Sigmoid colon (tissue), 7 donors: ENCODE data around the gene FLOT2. TPM values are rescaled to one million over a fixed set of nuclear protein-coding genes. Genes with fewer than 3 reads are reported as not detected.

Experiments
- DNase-seq: peaks from one replicate; pipeline ENCODE4 v3.0.0-alpha.2; 2019
- H3K27ac ChIP-seq, 4 donors: fragments of 200-600 bp; sonication (generic); one replicate each; pipeline ENCODE4 v1.5.1; 2016 to 2019; ENCODE audit warnings: mild to moderate bottlenecking in 1 of 4
- H3K27me3 ChIP-seq, 3 donors: fragments of 200-600 bp; sonication (generic); one replicate each; pipeline ENCODE4 v1.5.1; 2019; ENCODE audit warnings: mild to moderate bottlenecking in 1 of 3
- H3K36me3 ChIP-seq, 4 donors: fragments of 200-600 bp; sonication (generic); one replicate each; pipeline ENCODE4 v1.5.1; 2016 to 2019
- H3K4me1 ChIP-seq, 4 donors: fragments of 200-600 bp; sonication (generic); one replicate each; pipeline ENCODE4 v1.5.1; 2017 to 2019
- H3K4me3 ChIP-seq, 4 donors: fragments of 200-600 bp; sonication (generic); one replicate each; pipeline ENCODE4 v1.5.1; 2017 to 2019; ENCODE audit warnings: mild to moderate bottlenecking in 2 of 4, moderate library complexity in 1 of 4
- H3K9me3 ChIP-seq, 4 donors: fragments of 200-600 bp in 3 of 4; sonication (generic) in 3 of 4; one replicate each; pipeline versions ENCODE4 v1.5.1 to v1.6.1; 2013 to 2019
- EP300 ChIP-seq, 4 donors: sonication (generic); formaldehyde crosslinking; IDR thresholded peaks; one replicate each; pipeline ENCODE4 v1.6.1; 2017; ENCODE audit warnings: antibody characterized with exemption in 4 of 4
- POLR2A ChIP-seq, 2 donors: fragments of 450-650 bp; IDR thresholded peaks; one replicate each; pipeline ENCODE4 v1.6.1; 2016; ENCODE audit warnings: antibody characterized with exemption in 2 of 2, mild to moderate bottlenecking in 2 of 2, moderate library complexity in 2 of 2
- POLR2AphosphoS5 ChIP-seq, 4 donors: sonication (generic); formaldehyde crosslinking; IDR thresholded peaks; one replicate each; pipeline ENCODE4 v1.6.1; 2017; ENCODE audit warnings: antibody characterized with exemption in 4 of 4
- WGBS, 2 donors: extraction: QIAGEN DNeasy Blood & Tissue Kit; methylation state at CpG; one replicate each; pipeline ENCODE4 v1.1.7; 2013; 5-methylcytosine and 5-hydroxymethylcytosine counted together
- intact Hi-C: fragments of 100-400 bp; cut with DNase I; formaldehyde crosslinking; loops from one replicate; pipeline ENCODE4 v1.15.1; 2023
- polyA plus RNA-seq, 3 donors: library from polyadenylated mRNA; stranded (reverse); fragments of 200-250 nt; gene quantifications; one replicate each; pipeline ENCODE4 v1.2.3, GENCODE V29; 2013
- total RNA-seq, 4 donors: library from RNA; depleted of rRNA; stranded (reverse); fragments of >200 nt; gene quantifications; one replicate each; pipeline ENCODE4 v1.1.0, GENCODE V29; 2016
- TF ChIP-seq, protein P1 (sequence below), 4 experiments: fragments of 450-650 bp in 3 of 4; fragments of 200-600 bp in 1 of 4; IDR thresholded peaks; one replicate each; pipeline ENCODE4 v1.5.1; 2016 to 2019; ENCODE audit warnings: antibody characterized with exemption in 4 of 4, mild to moderate bottlenecking in 3 of 4, moderate library complexity in 2 of 4
- donor health status: healthy with polysubstance abuse.
- donor health status: Bipolar disorder and iron deficiency.
- donor health status: healthy.

The FLOT2 gene
- total and polyA plus RNA-seq, 7 donors: 27.3 to 91.8 (median 51.5) TPM

DNA sequence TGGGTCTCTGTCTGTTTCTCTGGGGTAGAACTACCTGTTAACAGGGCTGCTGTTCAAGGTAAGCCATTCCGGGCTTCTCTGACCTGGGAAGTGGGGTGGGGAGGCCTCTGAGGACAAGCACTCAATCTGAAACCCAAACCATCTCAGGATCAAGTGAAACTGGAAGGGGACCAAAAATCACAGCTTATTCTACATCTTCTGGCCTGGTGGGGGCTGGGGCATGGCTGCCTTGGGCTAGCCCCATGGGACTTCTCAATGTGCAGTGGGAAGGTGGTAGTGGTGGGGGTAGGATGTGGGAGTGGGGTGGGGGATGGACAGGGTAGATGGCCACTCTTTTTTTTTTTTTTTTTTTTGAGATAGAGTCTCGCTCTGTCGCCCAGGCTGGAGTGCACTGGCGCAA lies 5.5 kb downstream of the FLOT2 start:
- Histone ChIP-seq H3K27ac (peak overlapping the region in 1 of 4 donors; percentile 65), H3K9me3 (no peaks in the 10 kb centered on the region), H3K27me3 (no peaks in the 10 kb centered on the region), H3K36me3 (peaks cover 0 to 20% (median 0%) of the 10 kb centered on the region in 4 donors), H3K4me1 (peaks cover 0 to 19% (median 13%) of the 10 kb centered on the region in 4 donors), H3K4me3 (no peak overlapping the region)
- TF ChIP-seq EP300 (IDR thresholded peaks at IDR 0.05) (no peak), POLR2A (IDR thresholded peaks at IDR 0.05) (no peak), POLR2AphosphoS5 (IDR thresholded peaks at IDR 0.05) (no peak)
- TF ChIP-seq, protein P1, sequence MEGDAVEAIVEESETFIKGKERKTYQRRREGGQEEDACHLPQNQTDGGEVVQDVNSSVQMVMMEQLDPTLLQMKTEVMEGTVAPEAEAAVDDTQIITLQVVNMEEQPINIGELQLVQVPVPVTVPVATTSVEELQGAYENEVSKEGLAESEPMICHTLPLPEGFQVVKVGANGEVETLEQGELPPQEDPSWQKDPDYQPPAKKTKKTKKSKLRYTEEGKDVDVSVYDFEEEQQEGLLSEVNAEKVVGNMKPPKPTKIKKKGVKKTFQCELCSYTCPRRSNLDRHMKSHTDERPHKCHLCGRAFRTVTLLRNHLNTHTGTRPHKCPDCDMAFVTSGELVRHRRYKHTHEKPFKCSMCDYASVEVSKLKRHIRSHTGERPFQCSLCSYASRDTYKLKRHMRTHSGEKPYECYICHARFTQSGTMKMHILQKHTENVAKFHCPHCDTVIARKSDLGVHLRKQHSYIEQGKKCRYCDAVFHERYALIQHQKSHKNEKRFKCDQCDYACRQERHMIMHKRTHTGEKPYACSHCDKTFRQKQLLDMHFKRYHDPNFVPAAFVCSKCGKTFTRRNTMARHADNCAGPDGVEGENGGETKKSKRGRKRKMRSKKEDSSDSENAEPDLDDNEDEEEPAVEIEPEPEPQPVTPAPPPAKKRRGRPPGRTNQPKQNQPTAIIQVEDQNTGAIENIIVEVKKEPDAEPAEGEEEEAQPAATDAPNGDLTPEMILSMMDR (IDR thresholded peaks at IDR 0.05): no peak
- DNase-seq: no peak
- WGBS, 2 donors: 92 to 99% methylated on average over 4 of the region's 4 CpGs
- intact Hi-C loops: no loop called here

DNA sequence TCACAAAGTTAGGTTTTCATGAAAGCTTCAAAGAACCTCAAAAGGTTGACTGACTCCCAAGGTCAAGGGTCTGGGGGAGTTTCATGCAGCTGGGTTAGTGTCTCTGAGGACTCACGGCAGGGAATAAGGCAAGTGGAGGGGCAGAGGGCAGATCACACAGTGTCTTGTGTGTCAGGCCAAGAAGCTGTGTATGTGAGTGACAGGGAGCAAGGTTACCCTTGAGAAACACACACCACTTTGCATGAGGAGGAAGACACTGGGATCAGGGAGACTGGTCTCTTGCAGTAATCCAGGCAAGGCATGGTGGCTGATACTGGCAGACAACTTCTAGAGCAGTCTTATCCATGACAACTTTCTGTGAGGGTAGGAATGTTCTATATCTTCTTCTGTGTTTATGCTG lies 6.3 kb downstream of the FLOT2 start:
- WGBS, 2 donors: 91 to 96% methylated on average over 1 of the region's 1 CpG
- Histone ChIP-seq H3K27me3 (no peaks in the 10 kb centered on the region), H3K4me1 (peaks cover 0 to 12% (median 7%) of the 10 kb centered on the region in 4 donors), H3K27ac (no peak overlapping the region), H3K9me3 (no peaks in the 10 kb centered on the region), H3K36me3 (peaks cover 0 to 24% (median 0%) of the 10 kb centered on the region in 4 donors), H3K4me3 (no peak overlapping the region)
- DNase-seq: no peak
- TF ChIP-seq POLR2A (IDR thresholded peaks at IDR 0.05) (no peak), EP300 (IDR thresholded peaks at IDR 0.05) (no peak)
- TF ChIP-seq, protein P1 (IDR thresholded peaks at IDR 0.05): no peak
- intact Hi-C loops: no loop called here

DNA sequence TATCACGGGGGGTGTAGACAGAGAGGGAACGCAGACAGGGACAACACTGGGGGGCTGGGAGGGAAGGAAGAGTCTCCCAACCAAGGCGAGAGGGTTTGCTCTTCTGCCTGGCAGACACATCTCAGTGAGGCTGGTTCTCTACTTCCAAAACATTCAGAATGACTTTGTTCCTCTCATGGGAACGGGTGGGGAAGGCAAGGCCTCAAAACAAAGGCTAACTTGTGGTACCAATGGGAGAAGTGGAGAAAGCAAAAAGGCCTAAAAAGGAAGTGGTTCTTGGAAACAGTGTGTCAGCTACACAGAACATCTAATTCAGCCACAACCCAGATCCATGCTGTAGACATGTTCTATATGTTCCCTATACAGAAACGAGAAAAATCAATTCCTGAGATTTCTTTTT lies 7.5 kb downstream of the FLOT2 start:
- intact Hi-C loops: no loop called here
- H3K4me1 ChIP-seq: peaks cover 0 to 6% (median 2%) of the 10 kb centered on the region in 4 donors

DNA sequence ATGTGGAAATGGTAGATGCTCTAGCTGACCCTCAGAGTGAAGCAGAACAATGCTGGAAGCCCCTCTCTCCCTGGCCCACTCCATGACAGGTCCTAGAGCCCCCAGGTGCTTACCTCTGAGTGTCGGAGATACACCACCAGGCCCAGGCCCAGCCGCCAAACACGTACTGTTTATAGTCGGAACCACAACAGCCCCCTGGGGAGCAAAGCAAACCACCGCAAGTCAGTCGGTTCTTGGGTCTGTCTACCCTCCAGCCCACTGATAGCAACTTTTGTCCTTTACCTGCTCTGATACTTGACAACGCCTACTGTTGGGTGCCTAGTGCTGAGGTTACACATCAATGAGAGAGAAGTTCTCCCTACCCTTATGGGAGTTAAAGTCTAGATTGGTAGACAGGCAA lies 8.7 kb downstream of the FLOT2 start:
- Histone ChIP-seq H3K27ac (no peak overlapping the region), H3K4me3 (no peak overlapping the region), H3K9me3 (no peaks in the 10 kb centered on the region), H3K4me1 (peaks cover 0 to 6% (median 2%) of the 10 kb centered on the region in 4 donors), H3K27me3 (no peaks in the 10 kb centered on the region), H3K36me3 (peaks cover 4 to 47% (median 13%) of the 10 kb centered on the region in 4 donors)
- no peak for DNase-seq
- no peak for TF ChIP-seq POLR2A (IDR thresholded peaks at IDR 0.05)
- TF ChIP-seq, protein P1 (IDR thresholded peaks at IDR 0.05): no peak
- no peak for TF ChIP-seq POLR2AphosphoS5 (IDR thresholded peaks at IDR 0.05)
- no peak for TF ChIP-seq EP300 (IDR thresholded peaks at IDR 0.05)
- WGBS, 2 donors: 81 to 92% methylated on average over 7 of the region's 7 CpGs
- intact Hi-C loops: no loop called here

More for the DNA sequence above, 7.5 kb downstream of the FLOT2 start:
- Histone ChIP-seq H3K27ac (peak overlapping the region in 1 of 4 donors; percentile 35), H3K9me3 (no peaks in the 10 kb centered on the region), H3K36me3 (peaks cover 4 to 36% (median 6%) of the 10 kb centered on the region in 4 donors), H3K27me3 (no peaks in the 10 kb centered on the region), H3K4me3 (no peak overlapping the region)
- DNase-seq: no peak
- TF ChIP-seq POLR2A (IDR thresholded peaks at IDR 0.05) (no peak), EP300 (IDR thresholded peaks at IDR 0.05) (no peak), POLR2AphosphoS5 (IDR thresholded peaks at IDR 0.05) (no peak)
- TF ChIP-seq, protein P1 (IDR thresholded peaks at IDR 0.05): no peak
- 81 to 93% methylated on average over 5 of the region's 5 CpGs for WGBS, 2 donors
